Frontal cortex (tissue), 4 donors: ENCODE measurements around the gene COL13A1. TPM values are rescaled to one million over a fixed set of nuclear protein-coding genes. Genes with fewer than 3 reads are reported as not detected.

ENCODE experiments used
- DNase-seq, 2 donors: peaks; one replicate each; pipeline ENCODE4 v3.0.0; 2012; ENCODE audit warnings: low spot score in 2 of 2
- FAIRE-seq: peaks from 2 replicates; lab custom pipeline; 2012; peaks lifted over from hg19 to GRCh38; lab: Jason Lieb, UNC
- total RNA-seq: library from RNA; depleted of rRNA; stranded (reverse); fragments of >200 nt; gene quantifications from one replicate; pipeline ENCODE4 v1.2.3, GENCODE V29; 2014
- donor health status: control.
- donor health status: control.
- donor health status: control.

Gene COL13A1
- total RNA-seq, 1 donor from 2014 or later: 2.0 TPM

DNA sequence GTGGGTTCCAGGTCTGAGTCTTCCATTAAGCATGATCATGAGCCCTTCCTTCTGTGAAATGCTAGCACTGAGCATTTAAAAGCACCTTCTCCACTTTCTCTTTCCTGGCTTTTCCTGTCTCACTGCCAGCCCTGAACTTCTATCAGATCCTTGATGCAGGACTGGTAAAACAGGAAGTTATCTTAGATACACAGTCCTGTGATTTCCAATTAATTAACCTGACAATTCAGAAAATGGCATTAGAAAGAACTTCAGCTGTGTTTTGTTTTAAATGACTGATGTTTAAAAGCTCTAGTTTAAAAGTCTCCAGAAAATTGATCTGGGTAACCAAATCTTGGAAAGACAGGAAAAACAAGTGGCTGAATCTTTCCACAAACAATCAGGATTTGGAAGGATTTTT lies 172.0 kb downstream of the COL13A1 start:
- no peak for DNase-seq
- no peak for FAIRE-seq

DNA sequence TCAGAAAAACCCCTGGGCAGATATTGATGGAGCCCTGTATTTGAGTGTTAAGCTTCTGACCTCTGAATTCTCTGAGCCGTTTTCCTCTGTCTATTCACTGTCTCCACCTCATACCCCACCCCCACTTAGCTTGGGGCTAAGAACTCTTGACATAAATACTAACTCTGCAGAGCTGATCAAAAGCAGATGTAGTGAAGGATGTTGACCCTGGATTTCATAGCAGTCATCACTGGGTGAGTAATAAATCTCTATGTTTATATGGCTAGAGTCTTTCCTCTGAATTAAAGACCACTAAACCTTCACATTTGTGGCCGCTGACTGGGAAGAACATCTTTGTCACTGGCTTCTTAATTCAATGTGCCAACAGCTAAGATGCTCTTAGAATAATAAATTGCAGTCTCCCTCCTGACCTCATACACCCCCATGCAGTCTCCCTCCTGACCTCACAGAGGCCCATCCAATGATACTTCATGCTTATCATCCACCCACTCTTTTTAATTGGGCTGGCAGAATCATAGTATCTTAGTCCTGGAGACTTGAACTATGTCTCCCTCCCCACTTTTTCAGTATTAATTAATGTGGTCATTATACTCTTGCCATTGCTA lies 172.9 kb downstream of the COL13A1 start:
- FAIRE-seq (no peak), DNase-seq (no peak)

DNA sequence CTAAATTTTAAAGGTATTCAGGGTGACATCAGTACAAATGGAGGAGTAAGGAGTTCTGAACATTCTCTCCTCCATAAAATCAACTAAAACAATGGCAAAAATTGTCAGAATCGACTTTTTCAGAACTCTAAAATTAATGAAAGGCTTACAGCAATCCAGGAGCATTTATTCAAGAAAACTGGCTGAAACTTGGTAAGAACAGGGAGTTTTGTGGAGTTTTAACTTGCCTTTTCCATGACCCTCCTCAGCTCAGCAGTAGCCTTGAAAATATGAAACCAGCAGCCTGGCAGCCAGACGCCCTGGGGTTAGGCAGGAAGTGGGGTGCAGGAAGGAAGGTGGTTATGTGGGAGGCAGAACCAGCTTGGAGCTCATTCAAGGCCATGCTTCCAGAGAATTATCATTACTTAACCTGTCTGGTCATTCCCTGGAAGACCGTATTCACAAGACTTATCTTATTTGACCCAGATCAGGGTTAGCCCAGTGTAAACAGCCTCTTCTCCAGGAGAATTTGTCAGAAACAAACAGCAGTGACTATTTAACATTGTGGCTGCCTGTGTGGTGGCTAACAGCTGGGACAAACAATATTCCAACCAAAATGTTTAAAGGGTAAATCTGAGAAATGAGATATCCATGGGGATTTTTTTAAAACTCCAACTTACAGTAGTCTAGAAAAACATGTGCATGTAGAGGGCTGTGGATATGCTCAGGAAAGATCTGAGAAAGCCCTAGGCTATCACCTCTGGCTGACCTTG lies 175.3 kb downstream of the COL13A1 start:
- FAIRE-seq (no peak), DNase-seq (no peak)

- no peak for DNase-seq
- no peak for FAIRE-seq
Measured at GRCh38 chr10:69979174-69979573, 177.5 kb downstream of the COL13A1 start.

DNA sequence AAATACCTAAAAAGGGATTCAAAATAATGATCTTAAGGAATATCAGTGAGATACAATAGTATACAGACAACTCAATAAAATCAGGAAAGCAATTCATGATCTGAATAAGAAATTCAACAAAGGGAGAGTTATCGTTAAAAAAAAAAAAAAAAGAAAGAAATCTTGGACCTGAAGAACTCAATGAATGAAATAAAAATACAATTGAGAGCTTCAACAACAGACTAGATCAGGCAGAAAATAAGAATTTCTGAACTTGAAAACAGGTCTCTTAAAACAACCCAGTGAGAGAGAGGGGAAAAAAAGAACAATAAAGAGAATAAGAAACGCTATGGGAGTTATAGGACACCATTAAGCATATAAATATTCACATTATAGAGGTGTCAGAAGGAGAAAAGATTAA lies 179.0 kb downstream of the COL13A1 start:
- FAIRE-seq: peak; percentile 37

DNA sequence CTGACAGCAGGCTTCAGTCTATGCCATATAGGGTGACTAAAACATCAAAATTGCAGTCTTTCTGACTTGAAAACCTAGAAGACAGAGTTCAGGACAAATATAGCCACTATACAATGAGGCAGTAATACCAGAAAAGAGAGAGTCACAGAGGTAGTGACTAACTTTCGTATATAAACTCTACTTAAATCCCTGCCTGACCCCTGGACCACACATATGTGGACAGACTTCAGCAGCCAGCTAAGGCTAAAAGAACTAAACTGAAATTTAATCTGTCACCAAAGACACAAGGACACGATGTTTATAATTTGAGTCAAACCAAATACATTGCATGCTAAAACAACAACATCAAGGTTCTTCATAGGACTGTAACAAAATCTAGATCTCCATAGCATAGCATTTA lies 186.4 kb downstream of the COL13A1 start:
- FAIRE-seq: no peak

More for the DNA sequence above, 179.0 kb downstream of the COL13A1 start:
- DNase-seq: no peak

GRCh38 chr10:69991151-69991550 lies 189.4 kb downstream of the COL13A1 start:
- FAIRE-seq (no peak), DNase-seq (no peak)

More for the DNA sequence above, 186.4 kb downstream of the COL13A1 start:
- no peak for DNase-seq

DNA sequence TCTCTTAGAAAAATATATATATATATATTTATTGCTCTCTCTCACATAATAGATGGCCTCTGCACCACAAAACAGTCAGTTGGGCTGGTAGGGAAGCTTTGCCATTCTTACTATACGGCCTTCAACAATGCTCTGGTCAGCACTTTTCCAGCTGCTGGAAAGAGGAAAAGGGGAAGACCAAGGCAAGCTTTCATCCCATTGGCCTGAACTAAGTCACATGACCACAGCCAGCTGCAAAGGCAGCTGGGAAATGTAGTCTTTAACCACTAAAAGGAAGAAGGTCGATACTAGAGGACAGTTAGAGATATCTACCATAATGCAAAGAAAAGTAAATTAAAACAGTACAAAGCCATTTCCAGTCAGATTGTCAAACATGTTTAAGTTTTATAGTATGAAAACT lies 192.6 kb downstream of the COL13A1 start:
- FAIRE-seq (no peak), DNase-seq (peak; percentile 46 to 58)

- no peak for DNase-seq
- FAIRE-seq: no peak
Measured at GRCh38 chr10:69996611-69997010, 194.9 kb downstream of the COL13A1 start.

DNA sequence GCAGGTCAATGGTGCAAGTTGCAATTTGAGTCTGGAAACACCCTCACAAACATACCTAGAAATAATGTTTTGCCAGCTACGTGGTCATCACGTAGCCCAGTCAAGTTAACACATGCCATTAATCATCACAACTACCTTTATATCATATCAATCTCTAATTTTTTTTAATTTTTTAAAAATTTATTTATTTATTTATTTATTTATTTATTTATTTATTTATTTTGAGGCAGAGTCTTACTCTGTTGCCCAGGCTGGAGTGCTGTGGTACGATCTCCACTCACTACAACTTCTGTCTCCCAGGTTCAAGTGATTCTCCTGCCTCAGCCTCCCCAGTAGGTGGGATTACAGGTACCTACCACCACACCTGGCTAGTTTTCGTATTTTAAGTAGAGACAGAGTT lies 198.6 kb downstream of the COL13A1 start:
- DNase-seq (no peak), FAIRE-seq (no peak)

DNA sequence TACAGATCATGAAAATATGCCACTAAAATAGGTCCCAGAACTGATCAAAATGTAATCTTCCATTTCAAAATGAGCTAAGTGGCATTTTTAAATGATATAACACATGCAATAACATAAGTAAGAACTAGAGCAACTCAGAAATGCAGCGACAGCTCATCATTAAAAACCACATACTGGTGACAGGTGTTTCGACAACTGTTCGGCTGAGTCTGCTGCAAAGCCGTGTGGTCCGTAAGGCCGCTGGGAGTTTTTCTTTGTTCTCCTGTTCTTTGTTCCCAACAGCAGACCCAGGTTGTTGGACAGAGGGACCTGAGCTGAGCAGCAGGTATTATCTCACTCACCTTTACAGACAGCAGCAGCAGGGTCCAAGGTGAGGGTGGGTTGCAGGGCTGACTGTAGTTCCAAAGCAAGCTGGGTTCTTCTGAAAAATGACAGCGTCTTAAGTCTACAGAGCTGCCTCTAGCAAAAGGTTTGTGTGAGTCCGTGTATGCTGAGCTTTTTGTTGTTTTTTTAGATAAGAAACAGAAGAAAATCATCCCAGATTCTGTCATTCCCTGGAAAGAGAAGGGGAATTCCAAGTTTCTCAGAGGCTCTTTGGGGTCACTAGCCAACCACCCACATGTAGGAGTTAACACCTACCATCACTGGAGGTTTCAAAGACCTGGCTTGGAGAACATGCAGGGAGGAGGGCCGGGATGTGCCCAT lies 205.6 kb downstream of the COL13A1 start:
- DNase-seq: no peak
- FAIRE-seq: no peak

Other genes with a start within 250 kb of the COL13A1 start
- not detected for gene NEUROG3, start 228.5 kb upstream of the COL13A1 start, total RNA-seq
- gene FAM241B, start 171.7 kb upstream of the COL13A1 start, total RNA-seq: 13.9 TPM